KOPT-K1 (cell line): ENCODE data around the gene DDX17.

Experiments
- H3K27ac ChIP-seq: fragments of 200-600 bp; sonication (generic); 2 replicates; pipeline ENCODE4 v1.5.1; 2016; ENCODE audit warnings: antibody characterized with exemption, mild to moderate bottlenecking, low read depth, low read length; ENCODE audit not compliant: poor library complexity, severe bottlenecking
- H3K36me3 ChIP-seq: fragments of 200-600 bp; sonication (generic); 2 replicates; pipeline ENCODE4 v1.5.1; 2017; ENCODE audit warnings: antibody characterized with exemption, mild to moderate bottlenecking, low read length, moderate library complexity; ENCODE audit not compliant: insufficient read depth
- H3K9me3 ChIP-seq: fragments of 200-600 bp; sonication (generic); 2 replicates; pipeline ENCODE4 v1.5.1; 2017; ENCODE audit warnings: antibody characterized with exemption, low read length, mild to moderate bottlenecking; ENCODE audit not compliant: insufficient read depth, poor library complexity, severe bottlenecking

The DDX17 gene

DNA sequence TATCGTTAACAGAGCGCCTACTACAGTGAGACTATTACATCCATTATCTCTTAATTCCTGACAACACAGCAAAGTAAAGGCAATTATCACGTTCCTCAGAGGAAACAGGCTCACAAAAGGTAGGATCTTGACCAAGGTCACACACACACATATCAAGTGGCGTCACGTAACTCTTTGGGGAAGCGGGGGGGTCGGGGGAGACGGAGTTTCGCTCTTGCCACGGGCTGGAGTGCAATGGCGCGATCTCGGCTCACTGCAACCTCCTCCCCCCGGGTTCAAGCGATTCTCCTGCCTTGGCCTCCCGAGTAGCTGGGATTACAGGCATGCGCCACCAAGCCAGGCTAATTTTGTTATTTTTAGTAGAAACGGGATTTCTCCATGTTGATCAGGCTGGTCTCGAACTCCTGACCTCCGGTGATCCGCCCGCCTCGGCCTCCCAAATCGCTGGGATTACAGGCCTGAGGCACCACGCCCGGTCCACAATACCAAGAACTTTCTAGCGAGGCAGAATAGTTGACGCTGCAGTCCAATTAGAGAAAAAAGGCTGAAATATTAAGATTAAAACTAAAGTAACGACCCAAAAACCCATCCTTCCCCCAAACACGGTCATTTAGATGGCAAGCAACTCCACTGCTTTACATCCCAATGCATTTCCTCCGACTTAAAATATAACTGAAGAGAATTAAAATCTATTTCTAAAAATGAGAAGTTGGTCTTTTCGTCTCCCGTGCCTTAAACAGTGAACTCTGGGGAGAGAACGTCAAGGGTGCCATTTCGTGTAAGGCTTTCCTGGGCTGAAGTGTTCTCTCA, 1.2 kb downstream of the DDX17 start:
- H3K36me3 ChIP-seq, result peaks cover 48% of the 10 kb centered on the region
- H3K9me3 ChIP-seq, result no peaks in the 10 kb centered on the region
- H3K27ac ChIP-seq, result peak overlapping the region; percentile 98

DNA sequence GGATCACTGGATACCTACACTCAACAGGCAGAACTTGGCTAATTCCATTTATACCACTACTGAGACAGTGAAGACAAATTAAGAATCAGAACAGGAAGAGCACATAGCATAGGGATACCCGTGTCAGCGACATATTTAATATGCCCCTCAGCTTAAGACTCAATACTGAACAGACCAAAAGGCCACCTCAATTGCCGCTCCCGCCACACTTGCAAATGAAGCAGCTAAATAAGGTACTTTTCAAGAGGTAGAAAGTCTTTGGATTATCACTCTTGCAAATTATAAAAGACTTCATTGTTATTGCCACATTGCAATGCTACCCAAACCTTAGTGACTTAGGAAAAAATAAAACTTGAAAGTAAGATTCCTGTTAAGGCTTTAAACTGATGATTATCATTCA, 3.1 kb downstream of the DDX17 start:
- Histone ChIP-seq H3K9me3 (no peaks in the 10 kb centered on the region), H3K36me3 (peaks cover 67% of the 10 kb centered on the region), H3K27ac (no peak overlapping the region)

DNA sequence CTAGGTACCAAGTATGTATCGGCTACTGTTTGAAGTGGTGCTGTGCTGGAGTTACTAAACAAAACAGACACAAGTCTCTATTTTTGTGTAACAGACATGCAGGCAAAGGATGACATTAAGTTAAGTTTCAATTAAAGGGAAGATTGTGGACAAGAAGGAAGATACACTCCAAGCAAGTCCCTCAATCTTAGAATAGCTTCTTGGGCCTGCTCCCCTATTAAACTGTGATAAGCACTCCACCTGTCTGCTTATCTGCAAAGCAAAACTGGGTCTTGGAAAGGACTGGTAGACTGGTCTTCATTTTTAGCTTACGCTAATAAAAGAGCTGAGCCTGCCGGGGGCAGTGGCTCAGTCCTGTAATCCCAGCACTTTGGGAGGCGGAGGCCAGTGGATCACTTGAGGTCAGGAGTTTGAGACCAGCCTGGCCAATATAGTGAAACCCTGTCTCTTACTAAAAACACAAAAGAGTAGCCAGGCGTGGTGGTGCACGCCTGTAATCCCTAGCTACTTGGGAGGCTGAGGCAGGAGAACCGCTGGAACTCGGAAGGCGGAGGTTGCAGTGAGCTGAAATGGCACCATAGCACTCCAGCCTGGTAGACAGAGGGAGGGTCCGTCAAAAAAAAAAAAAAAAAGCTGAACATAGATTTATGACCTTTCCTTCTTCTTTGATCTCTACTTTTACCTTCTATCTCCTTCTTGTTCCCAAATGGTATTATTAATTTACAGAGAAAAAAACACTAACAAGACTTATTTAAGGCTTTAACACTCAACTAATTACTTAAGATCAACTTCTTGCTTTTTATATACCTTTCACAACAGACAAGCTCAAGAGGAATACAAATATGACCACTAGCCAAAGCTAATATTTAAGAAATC, 4.1 kb downstream of the DDX17 start:
- Histone ChIP-seq H3K36me3 (peaks cover 77% of the 10 kb centered on the region), H3K27ac (no peak overlapping the region), H3K9me3 (no peaks in the 10 kb centered on the region)

DNA sequence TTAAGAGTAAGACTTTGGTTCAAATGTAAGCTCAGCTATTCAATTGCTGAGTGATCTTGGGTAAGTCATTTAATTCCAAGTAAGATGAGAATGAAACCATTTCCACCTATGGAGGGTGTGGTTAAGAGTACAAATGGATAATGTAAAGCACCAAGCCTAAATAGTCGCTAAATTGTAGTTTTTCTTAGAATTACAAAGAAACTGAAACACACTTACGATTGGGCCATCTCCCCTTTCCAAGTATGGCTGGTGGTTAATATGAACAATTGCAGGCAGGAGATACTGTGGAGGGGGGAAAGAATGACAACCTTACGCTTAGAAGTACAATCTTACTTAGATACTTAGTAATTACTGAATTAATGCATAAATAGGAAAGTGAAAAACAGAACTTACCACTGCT, 8.2 kb downstream of the DDX17 start:
- H3K9me3 ChIP-seq, result no peaks in the 10 kb centered on the region
- no peak overlapping the region for H3K27ac ChIP-seq
- peaks cover 100% of the 10 kb centered on the region for H3K36me3 ChIP-seq

DNA sequence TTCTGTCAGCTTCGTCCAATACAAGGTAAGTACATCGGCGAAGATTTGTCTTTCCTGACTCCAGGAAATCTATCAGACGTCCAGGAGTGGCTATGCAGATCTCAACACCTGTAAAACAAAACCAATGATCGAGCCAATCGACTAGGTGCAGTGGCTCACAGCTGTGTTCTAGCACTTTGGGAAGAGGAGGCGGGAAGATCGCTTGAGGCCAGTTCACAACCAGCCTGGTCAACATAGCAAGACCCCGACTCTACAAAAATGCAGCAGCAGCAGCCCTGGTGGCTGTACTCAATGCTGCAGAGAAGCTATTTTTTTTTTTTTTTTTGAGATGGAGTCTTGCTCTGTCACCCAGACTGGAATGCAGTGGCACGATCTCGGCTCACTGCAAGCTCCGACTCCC, 11.2 kb downstream of the DDX17 start:
- peaks cover 100% of the 10 kb centered on the region for H3K36me3 ChIP-seq

DNA sequence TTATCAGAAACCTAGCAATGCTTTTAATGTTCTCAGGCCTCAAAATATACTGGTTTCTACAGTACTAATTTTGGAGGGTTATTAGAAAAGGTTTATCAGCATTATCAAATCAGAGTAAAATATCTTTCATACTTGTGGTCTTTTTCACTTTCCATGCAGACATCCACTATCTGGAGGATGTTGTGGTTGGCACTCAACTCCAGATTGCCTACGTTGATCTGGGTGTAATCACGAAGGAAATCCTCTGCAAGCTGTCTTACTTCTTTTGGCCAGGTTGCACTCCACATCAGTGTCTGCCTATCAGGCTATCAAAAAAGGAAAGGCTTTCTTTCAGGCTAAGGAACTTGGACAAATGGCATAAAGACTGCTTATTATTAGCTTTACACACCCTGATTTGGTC, 11.6 kb downstream of the DDX17 start:
- Histone ChIP-seq H3K27ac (no peak overlapping the region), H3K36me3 (peaks cover 100% of the 10 kb centered on the region), H3K9me3 (no peaks in the 10 kb centered on the region)

More for the DNA sequence above, 11.2 kb downstream of the DDX17 start:
- Histone ChIP-seq H3K27ac (no peak overlapping the region), H3K9me3 (no peaks in the 10 kb centered on the region)

DNA sequence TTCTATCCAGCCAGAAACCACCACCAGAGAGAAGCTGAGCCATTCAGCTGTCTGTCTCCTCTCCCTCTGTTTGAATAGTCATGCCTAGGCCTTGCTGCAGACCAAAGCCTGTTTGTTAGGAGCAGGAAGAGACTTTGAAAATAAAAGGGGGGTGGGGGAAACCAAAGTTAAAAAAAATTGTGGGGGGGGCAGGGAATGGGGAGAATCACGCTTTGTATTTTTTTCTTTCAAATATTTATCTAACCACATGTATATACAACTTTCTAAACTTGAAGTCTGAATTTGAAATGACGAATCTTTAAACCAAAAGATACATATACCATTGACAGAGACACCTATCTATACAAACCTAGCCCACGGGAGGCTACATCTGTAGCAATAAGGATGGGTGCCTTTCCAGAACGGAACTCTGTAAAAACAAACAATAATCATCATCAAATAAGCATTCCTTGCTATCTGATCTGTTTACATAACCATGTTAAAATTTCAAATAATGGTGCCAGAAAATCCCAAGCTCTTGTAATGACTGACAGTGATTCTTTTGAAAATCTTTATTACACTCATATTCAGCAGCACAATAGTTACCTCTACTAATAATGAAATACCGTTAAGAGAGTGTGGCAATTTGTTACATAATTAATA, 14.3 kb downstream of the DDX17 start:
- no peak overlapping the region for H3K27ac ChIP-seq
- peaks cover 100% of the 10 kb centered on the region for H3K36me3 ChIP-seq
- H3K9me3 ChIP-seq, result no peaks in the 10 kb centered on the region

DNA sequence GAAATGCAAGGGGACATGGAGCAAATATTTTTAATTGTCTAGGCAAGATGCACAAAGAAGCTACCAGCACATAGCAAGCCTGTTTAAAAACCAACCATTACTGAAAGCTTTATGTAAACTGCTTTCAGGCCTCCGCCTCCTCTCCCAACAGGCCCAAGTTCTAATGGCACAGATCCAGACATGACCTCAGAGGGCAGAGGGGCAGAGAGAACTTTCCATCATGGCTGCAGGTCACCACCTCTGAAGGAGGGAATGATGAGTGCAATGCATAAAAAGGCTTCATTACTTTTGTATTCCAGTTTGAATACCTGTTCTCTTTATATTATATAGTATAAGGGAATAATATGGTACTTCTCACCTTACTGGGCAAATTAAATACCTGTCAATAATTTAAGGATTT, 15.2 kb downstream of the DDX17 start:
- peaks cover 100% of the 10 kb centered on the region for H3K36me3 ChIP-seq
- no peak overlapping the region for H3K27ac ChIP-seq
- H3K9me3 ChIP-seq, result no peaks in the 10 kb centered on the region

DNA sequence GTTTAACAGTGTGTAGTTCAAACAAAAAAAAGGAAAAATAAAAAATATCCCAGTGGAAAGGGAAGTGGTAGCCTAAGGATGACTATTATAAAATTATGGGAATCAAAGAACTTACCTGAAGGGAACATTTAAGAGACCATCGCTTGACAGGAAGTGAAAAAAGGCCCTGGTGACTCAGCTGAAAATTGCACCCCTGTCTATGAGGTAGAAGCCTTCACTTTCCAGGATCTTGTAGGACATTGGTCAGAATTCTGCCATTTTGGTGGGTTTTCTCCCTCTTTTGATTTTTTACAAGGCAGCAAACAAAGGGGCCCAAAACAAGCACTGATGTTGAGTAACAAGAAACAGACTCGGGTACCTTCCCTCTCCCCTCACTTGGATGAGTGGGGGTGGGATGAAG, 15.6 kb downstream of the DDX17 start:
- Histone ChIP-seq H3K36me3 (peaks cover 100% of the 10 kb centered on the region), H3K27ac (no peak overlapping the region), H3K9me3 (no peaks in the 10 kb centered on the region)

DNA sequence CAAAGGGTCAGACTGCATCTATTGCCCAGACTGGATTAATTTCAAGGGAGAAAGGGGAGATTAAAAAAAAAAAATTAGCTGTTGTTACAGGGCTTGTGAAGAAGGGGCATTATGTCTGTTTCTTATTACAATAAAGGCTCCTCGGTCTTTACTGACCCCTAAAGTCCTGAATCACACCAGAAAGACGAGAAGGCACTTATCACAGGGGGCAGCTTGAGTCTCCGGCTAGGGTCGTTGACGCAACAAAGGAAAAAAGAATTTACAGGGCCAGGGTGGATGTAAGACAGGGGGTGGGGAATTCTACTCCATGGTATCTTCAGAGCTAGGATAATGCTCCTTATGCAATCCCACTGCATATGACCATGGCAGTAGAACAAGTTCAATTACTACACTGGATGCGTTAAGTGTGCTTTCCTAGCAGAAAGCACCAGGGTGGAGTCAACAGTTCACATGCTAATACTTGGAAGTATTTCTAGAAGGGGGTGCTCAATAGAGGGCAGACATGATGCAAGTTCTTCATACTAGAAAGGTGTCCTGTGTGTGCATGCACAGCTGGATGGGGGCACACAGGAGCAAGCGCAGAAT, 16.5 kb downstream of the DDX17 start:
- Histone ChIP-seq H3K9me3 (no peaks in the 10 kb centered on the region), H3K36me3 (peaks cover 100% of the 10 kb centered on the region), H3K27ac (no peak overlapping the region)

DNA sequence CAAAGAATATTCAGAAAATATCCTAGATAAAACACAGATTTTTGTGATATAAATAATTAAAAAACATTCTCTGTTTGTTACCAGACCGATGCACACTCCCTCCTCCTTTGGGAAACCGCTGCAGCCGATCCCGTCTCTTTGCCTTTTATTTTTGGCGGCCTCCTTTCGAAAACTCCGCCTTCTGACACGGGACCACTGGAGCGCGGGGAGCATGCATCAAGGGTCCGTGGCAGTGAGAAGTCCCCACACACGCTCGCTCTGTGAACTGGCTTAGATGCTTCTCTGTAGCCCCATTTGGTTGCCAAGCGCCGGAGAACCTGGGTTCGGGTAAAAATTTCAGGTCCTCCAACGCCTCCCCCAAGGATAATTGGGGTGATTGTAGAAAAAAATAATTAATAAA, 17.0 kb downstream of the DDX17 start:
- peaks cover 100% of the 10 kb centered on the region for H3K36me3 ChIP-seq
- H3K9me3 ChIP-seq, result no peaks in the 10 kb centered on the region
- H3K27ac ChIP-seq, result no peak overlapping the region

DNA sequence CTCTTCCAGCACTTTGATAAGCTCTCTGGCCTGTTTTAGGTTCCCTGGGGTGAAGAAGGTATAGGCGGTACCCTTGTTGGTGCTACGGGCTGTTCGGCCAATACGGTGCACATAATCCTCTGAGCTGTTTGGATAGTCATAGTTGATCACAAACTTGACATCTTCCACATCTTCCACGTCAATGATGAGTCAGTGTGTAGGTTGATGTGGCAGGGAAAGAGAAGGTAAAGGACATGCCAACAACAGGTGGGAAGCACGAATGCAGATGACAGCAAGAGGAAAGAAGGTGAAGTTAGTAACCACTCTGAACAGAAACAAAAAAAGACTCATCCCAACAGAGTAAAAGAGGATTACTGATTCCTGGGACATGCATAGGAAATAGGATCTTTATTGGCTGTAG, 18.2 kb downstream of the DDX17 start:
- no peak overlapping the region for H3K27ac ChIP-seq
- H3K36me3 ChIP-seq, result peaks cover 100% of the 10 kb centered on the region

DNA sequence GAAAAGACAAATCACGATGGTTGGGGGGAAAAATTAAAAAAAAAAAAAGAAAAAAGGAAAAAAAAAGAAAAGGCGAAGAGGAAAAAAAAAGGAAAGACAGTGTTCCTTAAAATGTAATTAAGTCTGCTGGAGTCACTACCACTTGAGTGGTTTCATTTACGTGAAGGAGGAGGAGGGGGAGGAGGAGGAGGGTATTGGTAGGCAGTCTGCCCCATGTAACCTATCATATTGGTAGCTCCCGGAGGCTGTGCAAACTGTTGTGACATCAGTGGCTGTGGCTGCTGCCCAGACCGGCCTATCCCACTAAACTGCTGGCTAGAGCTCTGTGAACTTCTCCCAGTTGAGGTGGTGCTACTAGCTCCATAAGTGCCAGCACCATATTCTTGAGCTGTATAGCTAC, 20.3 kb downstream of the DDX17 start:
- no peak overlapping the region for H3K27ac ChIP-seq
- H3K36me3 ChIP-seq, result peaks cover 100% of the 10 kb centered on the region
- no peaks in the 10 kb centered on the region for H3K9me3 ChIP-seq

More for the DNA sequence above, 18.2 kb downstream of the DDX17 start:
- no peaks in the 10 kb centered on the region for H3K9me3 ChIP-seq

DNA sequence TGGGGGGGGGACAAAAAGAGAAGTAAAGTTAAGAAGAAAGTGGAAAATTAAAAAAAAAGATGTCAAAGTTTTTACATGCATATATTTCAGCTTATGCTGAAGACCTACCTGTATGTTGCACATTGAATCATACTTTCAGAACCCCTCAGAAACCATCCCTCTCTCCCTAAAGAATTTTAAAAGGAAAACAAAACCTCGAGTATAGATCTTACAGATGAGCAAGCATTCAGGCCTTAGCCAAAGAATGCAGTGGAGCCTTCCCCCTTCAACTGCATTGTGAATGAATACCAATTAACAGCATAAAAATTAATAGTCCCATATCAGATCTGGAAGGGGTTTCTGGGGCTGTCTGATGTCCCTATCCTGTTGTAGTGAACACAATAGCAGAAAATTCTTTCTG, 21.9 kb downstream of the DDX17 start:
- H3K9me3 ChIP-seq, result no peaks in the 10 kb centered on the region
- peaks cover 99% of the 10 kb centered on the region for H3K36me3 ChIP-seq
- H3K27ac ChIP-seq, result no peak overlapping the region
